Progenitor cell of endocrine pancreas (in vitro differentiated cells): ENCODE measurements around the gene SELENOK. TPM values are rescaled to one million over a fixed set of nuclear protein-coding genes. Genes with fewer than 3 reads are reported as not detected.
A peak's percentile ranks its signal among the peaks of the same experiment; 100 is the strongest.

ENCODE experiments used
- DNase-seq: peaks from one replicate; pipeline ENCODE4 v3.0.0; 2021; ENCODE audit warnings: low spot score; ENCODE audit not compliant: unreplicated experiment
- H3K27ac Mint-ChIP-seq: 2 replicates; pipeline ENCODE4 v1.8.0; 2021; ENCODE audit warnings: mild to moderate bottlenecking, moderate library complexity, mixed read lengths
- H3K27me3 Mint-ChIP-seq: 2 replicates; pipeline ENCODE4 v1.8.0; 2021; ENCODE audit warnings: mixed read lengths
- H3K36me3 Mint-ChIP-seq: 2 replicates; pipeline ENCODE4 v1.8.0; 2022; ENCODE audit warnings: mixed read lengths; ENCODE audit not compliant: insufficient read depth
- H3K4me1 Mint-ChIP-seq: 2 replicates; pipeline ENCODE4 v1.8.0; 2021; ENCODE audit warnings: low read depth, mixed read lengths
- H3K4me3 Mint-ChIP-seq: 2 replicates; pipeline ENCODE4 v1.8.0; 2021; ENCODE audit warnings: low read depth, mild to moderate bottlenecking, moderate library complexity, mixed read lengths
- H3K9me3 Mint-ChIP-seq: 2 replicates; pipeline ENCODE4 v1.8.0; 2021; ENCODE audit warnings: low read depth, mixed read lengths
- CTCF ChIP-seq: fragments of 200-600 bp; sonication (generic); IDR thresholded peaks from one replicate; pipeline ENCODE4 v1.5.0; 2021; ENCODE audit warnings: antibody characterized with exemption, mild to moderate bottlenecking; ENCODE audit not compliant: unreplicated experiment
- total RNA-seq: library from RNA; stranded (reverse); gene quantifications from 2 replicates; pipeline ENCODE4 v1.2.1, GENCODE V29; 2021

Gene SELENOK
- total RNA-seq, 1 donor from 2014 or later = 40.2 TPM

- no peak for TF ChIP-seq CTCF
- Mint-ChIP-seq H3K27ac (peak overlapping the region; percentile 94), H3K4me1 (peaks cover 33% of the 10 kb centered on the region), H3K27me3 (peaks cover 5% of the 10 kb centered on the region), H3K4me3 (peak overlapping the region; percentile 25), H3K9me3 (no peaks in the 10 kb centered on the region), H3K36me3 (peaks cover 4% of the 10 kb centered on the region)
- no peak for DNase-seq
Observed at GRCh38 chr3:53843195-53844177, 48.2 kb downstream of the SELENOK start.

- peak; percentile 46 for DNase-seq
- Mint-ChIP-seq H3K36me3 (peaks cover 4% of the 10 kb centered on the region), H3K27ac (peak overlapping the region; percentile 94), H3K27me3 (peaks cover 5% of the 10 kb centered on the region), H3K4me3 (peak overlapping the region; percentile 27), H3K9me3 (no peaks in the 10 kb centered on the region), H3K4me1 (peaks cover 33% of the 10 kb centered on the region)
- TF ChIP-seq CTCF = peak; percentile 57
Observed at GRCh38 chr3:53842436-53843194, 49.0 kb downstream of the SELENOK start.

- no peak overlapping the region for H3K4me3 Mint-ChIP-seq
- DNase-seq = no peak
- no peaks in the 10 kb centered on the region for H3K9me3 Mint-ChIP-seq
- peaks cover 8% of the 10 kb centered on the region for H3K36me3 Mint-ChIP-seq
- peaks cover 33% of the 10 kb centered on the region for H3K4me1 Mint-ChIP-seq
- no peak overlapping the region for H3K27ac Mint-ChIP-seq
- TF ChIP-seq CTCF = no peak
- H3K27me3 Mint-ChIP-seq = no peaks in the 10 kb centered on the region
Observed at GRCh38 chr3:53841296-53841695, 50.4 kb downstream of the SELENOK start.

- no peaks in the 10 kb centered on the region for H3K9me3 Mint-ChIP-seq
- peaks cover 9% of the 10 kb centered on the region for H3K4me1 Mint-ChIP-seq
- DNase-seq = no peak
- no peak overlapping the region for H3K4me3 Mint-ChIP-seq
- no peaks in the 10 kb centered on the region for H3K27me3 Mint-ChIP-seq
- no peak for TF ChIP-seq CTCF
- no peak overlapping the region for H3K27ac Mint-ChIP-seq
- H3K36me3 Mint-ChIP-seq = peaks cover 23% of the 10 kb centered on the region
Observed at GRCh38 chr3:53837331-53837730, 54.3 kb downstream of the SELENOK start.
